ENCODE results near the gene SCAMP3.
"Not testable (repeated sequence)": the region's sequence is repeated elsewhere in the genome, so short reads cannot be mapped to it uniquely, and the experiment has no call there.

Gene SCAMP3

GRCh38 chr1:155261852-155262673 lies at the start of gene SCAMP3:
TSS of gene SCAMP3 (minus strand) at chr1:155262360. CDS start at chr1:155262151, 209 bp downstream.
- peak; percentile 94 for FAIRE-seq
- DNase-seq (ENCODE audit: insufficient read length, low spot score), result peak; percentile 98

- FAIRE-seq (no peak), DNase-seq (ENCODE audit: insufficient read length, low spot score) (no peak)
Observed at GRCh38 chr1:155309423-155310021, 47.4 kb upstream of the SCAMP3 start.

- peak; percentile 82 for DNase-seq (ENCODE audit: insufficient read length, low spot score)
- FAIRE-seq, result peak; percentile 97
Observed at GRCh38 chr1:155308493-155309422, 46.6 kb upstream of the SCAMP3 start, which contains the start of gene FDPS. TSS of gene FDPS (plus strand) at chr1:155308866. CDS start at chr1:155309790, 924 bp downstream.

- DNase-seq (ENCODE audit: insufficient read length, low spot score) (no peak), FAIRE-seq (peak; percentile 66)
Observed at GRCh38 chr1:155307247-155307740, 45.1 kb upstream of the SCAMP3 start.

GRCh38 chr1:155305881-155306391 lies 43.8 kb upstream of the SCAMP3 start:
- FAIRE-seq (no peak), DNase-seq (ENCODE audit: insufficient read length, low spot score) (no peak)

GRCh38 chr1:155304558-155305063 lies 42.5 kb upstream of the SCAMP3 start:
- peak; percentile 35 for FAIRE-seq
- DNase-seq (ENCODE audit: insufficient read length, low spot score), result peak; percentile 48

GRCh38 chr1:155301342-155301841 lies 39.2 kb upstream of the SCAMP3 start, which contains the start of gene PKLR:
TSS of gene PKLR (minus strand) at chr1:155301438. CDS start at chr1:155301395, 43 bp downstream.
- DNase-seq (ENCODE audit: insufficient read length, low spot score), result no peak
- FAIRE-seq, result no peak

- FAIRE-seq, result no peak
Observed at GRCh38 chr1:155300553-155301329, 38.6 kb upstream of the SCAMP3 start.

GRCh38 chr1:155300024-155300423 lies 37.9 kb upstream of the SCAMP3 start:
- FAIRE-seq (no peak), DNase-seq (ENCODE audit: insufficient read length, low spot score) (no peak)

More at GRCh38 chr1:155300553-155301329, 38.6 kb upstream of the SCAMP3 start:
- DNase-seq (ENCODE audit: insufficient read length, low spot score), result no peak

GRCh38 chr1:155297384-155297783 lies 35.2 kb upstream of the SCAMP3 start:
- DNase-seq (ENCODE audit: insufficient read length, low spot score) (no peak), FAIRE-seq (no peak)

GRCh38 chr1:155296661-155297060 lies 34.5 kb upstream of the SCAMP3 start:
- DNase-seq (ENCODE audit: insufficient read length, low spot score) (no peak), FAIRE-seq (no peak)

- FAIRE-seq, result no peak
- DNase-seq (ENCODE audit: insufficient read length, low spot score), result no peak
Observed at GRCh38 chr1:155295942-155296267, 33.7 kb upstream of the SCAMP3 start.

GRCh38 chr1:155295183-155295941 lies 33.2 kb upstream of the SCAMP3 start:
- no peak for DNase-seq (ENCODE audit: insufficient read length, low spot score)

GRCh38 chr1:155294520-155295182 lies 32.5 kb upstream of the SCAMP3 start:
- FAIRE-seq, result no peak
- DNase-seq (ENCODE audit: insufficient read length, low spot score), result no peak

More at GRCh38 chr1:155295183-155295941, 33.2 kb upstream of the SCAMP3 start:
- FAIRE-seq, result no peak

- DNase-seq (ENCODE audit: insufficient read length, low spot score) (no peak), FAIRE-seq (no peak)
Observed at GRCh38 chr1:155293086-155293749, 31.1 kb upstream of the SCAMP3 start.

- not testable (repeated sequence) for FAIRE-seq; DNase-seq (ENCODE audit: insufficient read length, low spot score)
Observed at GRCh38 chr1:155291006-155291405, 28.8 kb upstream of the SCAMP3 start.

- no peak for DNase-seq (ENCODE audit: insufficient read length, low spot score)
- FAIRE-seq, result no peak
Observed at GRCh38 chr1:155287987-155288543, 25.9 kb upstream of the SCAMP3 start.
